Pancreas (tissue), 10 donors: ENCODE measurements around the gene DCP2. TPM values are rescaled to one million over a fixed set of nuclear protein-coding genes. Genes with fewer than 3 reads are reported as not detected.
"Not testable (repeated sequence)": the region's sequence is repeated elsewhere in the genome, so short reads cannot be mapped to it uniquely, and the experiment has no call there.

Experiments
- ATAC-seq, 4 donors: fragments of 200-7000 bp; cut with Tn5 transposase; one replicate each; pipeline versions ENCODE4 v1.8.0 to v1.9.1; 2020; ENCODE audit warnings: mild to moderate bottlenecking in 4 of 4, moderate library complexity in 4 of 4
- DNase-seq, 6 donors: peaks; one replicate each; pipeline ENCODE4 v3.0.0-alpha.2; 2020
- FAIRE-seq: peaks from 2 replicates; lab custom pipeline; 2012; peaks lifted over from hg19 to GRCh38; lab: Jason Lieb, UNC
- H3K27ac ChIP-seq, 4 donors: fragments of 200-600 bp; sonication (generic); 1 replicate in 3 of 4; 2 replicates in 1 of 4; pipeline versions ENCODE4 v1.5.0 to v1.8.0; 2020
- H3K27me3 ChIP-seq, 4 donors: fragments of 200-600 bp; one replicate each; pipeline ENCODE4 v1.8.0; 2021
- H3K36me3 ChIP-seq, 3 donors: fragments of 200-600 bp; sonication (generic) in 1 of 3; one replicate each; pipeline versions ENCODE4 v1.5.0 to v1.8.0; 2020 to 2021
- H3K4me1 ChIP-seq, 3 donors: fragments of 200-600 bp; one replicate each; pipeline ENCODE4 v1.8.0; 2021
- H3K4me3 ChIP-seq, 4 donors: fragments of 200-600 bp; sonication (generic) in 2 of 4; one replicate each; pipeline versions ENCODE4 v1.5.0 to v1.8.0; 2020 to 2021
- H3K9me3 ChIP-seq, 4 donors: fragments of 200-600 bp; one replicate each; pipeline ENCODE4 v1.8.0; 2021
- CTCF ChIP-seq, 4 donors: fragments of 200-600 bp; sonication (generic) in 3 of 4; IDR thresholded peaks; one replicate each; pipeline versions ENCODE4 v1.5.0 to v1.8.0; 2021; ENCODE audit warnings: antibody characterized with exemption in 4 of 4
- WGBS, 2 donors: extraction: QIAGEN DNeasy Blood & Tissue Kit; methylation state at CpG; one replicate each; pipeline ENCODE4 v1.1.7; 2013; 5-methylcytosine and 5-hydroxymethylcytosine counted together
- intact Hi-C, 3 donors: fragments of 100-400 bp; cut with DNase I; formaldehyde crosslinking; loops; one replicate each; pipeline versions ENCODE4 v1.11.1 to v1.14.2; 2022
- polyA plus RNA-seq, 2 donors: library from polyadenylated mRNA; stranded (reverse); fragments of 200-250 nt; gene quantifications; one replicate each; pipeline ENCODE4 v1.2.3, GENCODE V29; 2013
- total RNA-seq, 6 donors: library from RNA; stranded (reverse); fragmentation: NEBNext Ultra II Directional in 4 of 6; extraction: Animal tissue kit (Norgen Biotek cat#: 25700) in 4 of 6; gene quantifications; one replicate each; pipeline versions ENCODE4 v1.2.1 to v1.2.4, GENCODE V29; 2021 to 2023
- donor health status: healthy with polysubstance abuse.
- donor health status: DM: no; HTN: no; CAD: no; lungs with moderate emphysema.
- donor health status: DM: no; HTN: no; CAD: no.
- donor health status: control.
- donor health status: control.
- donor health status: Bipolar disorder and iron deficiency.
- donor health status: DM: yes; HTN: yes; CAD: no.
- donor health status: DM: no; HTN: no; CAD: no.
- donor health status: DM: no; HTN: no; CAD: no.
- donor health status: DM: yes; HTN: yes; CAD: no.

DCP2 gene
- total and polyA plus RNA-seq, 8 donors, result 2.7 to 28.3 (median 11.5) TPM

- Histone ChIP-seq H3K27ac (peak overlapping the region in 2 of 4 donors; percentile 1 to 9), H3K9me3 (no peaks in the 10 kb centered on the region), H3K36me3 (no peaks in the 10 kb centered on the region), H3K4me1 (peaks cover 6 to 16% (median 16%) of the 10 kb centered on the region in 3 donors), H3K4me3 (no peak overlapping the region), H3K27me3 (no peaks in the 10 kb centered on the region)
- WGBS, 2 donors, result 30 to 31% methylated on average over 5 of the region's 5 CpGs
- DNase-seq (peak; percentile 65 to 81 (median 70)), FAIRE-seq (no peak), ATAC-seq (peak; percentile 94 to 98 (median 96))
- no peak for TF ChIP-seq CTCF (IDR thresholded peaks at IDR 0.05)
- intact Hi-C loops, result no loop called here
Measured at GRCh38 chr5:112958093-112959088, 18.2 kb upstream of the DCP2 start.

- intact Hi-C loops, H3K36me3 ChIP-seq, H3K4me3 ChIP-seq, H3K9me3 ChIP-seq, H3K27ac ChIP-seq, ATAC-seq, DNase-seq, H3K27me3 ChIP-seq, FAIRE-seq: not testable (repeated sequence)
- peaks cover 6 to 16% (median 16%) of the 10 kb centered on the region in 3 donors for H3K4me1 ChIP-seq
- 90 to 93% methylated on average over 8 of the region's 8 CpGs for WGBS, 2 donors
Measured at GRCh38 chr5:112959872-112960271, 16.7 kb upstream of the DCP2 start.

- no peak overlapping the region for H3K27ac ChIP-seq
- FAIRE-seq, result no peak
- no peak overlapping the region for H3K4me3 ChIP-seq
- no peaks in the 10 kb centered on the region for H3K36me3 ChIP-seq
- no peak for DNase-seq
- no peaks in the 10 kb centered on the region for H3K9me3 ChIP-seq
- TF ChIP-seq CTCF (IDR thresholded peaks at IDR 0.05), result no peak
- no peaks in the 10 kb centered on the region for H3K27me3 ChIP-seq
- 97 to 100% methylated on average over 1 of the region's 1 CpG for WGBS, 2 donors
- no peak for ATAC-seq
- intact Hi-C loops, result no loop called here
- H3K4me1 ChIP-seq, result peaks cover 6 to 16% (median 16%) of the 10 kb centered on the region in 3 donors
Measured at GRCh38 chr5:112960315-112960714, 16.3 kb upstream of the DCP2 start.

- Histone ChIP-seq H3K36me3 (no peaks in the 10 kb centered on the region), H3K4me3 (no peak overlapping the region), H3K4me1 (peaks cover 6 to 16% (median 16%) of the 10 kb centered on the region in 3 donors), H3K9me3 (no peaks in the 10 kb centered on the region), H3K27ac (no peak overlapping the region), H3K27me3 (no peaks in the 10 kb centered on the region)
- no peak for TF ChIP-seq CTCF (IDR thresholded peaks at IDR 0.05)
- intact Hi-C loops, result no loop called here
- FAIRE-seq, result no peak
- no peak for DNase-seq
- no peak for ATAC-seq
- WGBS, 2 donors, result 89 to 95% methylated on average over 6 of the region's 6 CpGs
Measured at GRCh38 chr5:112960863-112961504, 15.6 kb upstream of the DCP2 start.

GRCh38 chr5:112963374-112963733 lies 13.2 kb upstream of the DCP2 start:
- DNase-seq, ATAC-seq, H3K4me1 ChIP-seq, H3K36me3 ChIP-seq, H3K27me3 ChIP-seq, H3K9me3 ChIP-seq, intact Hi-C loops, H3K4me3 ChIP-seq, H3K27ac ChIP-seq, FAIRE-seq: not testable (repeated sequence)
- whole genome bisulfite sequencing, 2 donors, result 77 to 89% methylated on average over 3 of the region's 3 CpGs
